GM19395 (cell line): ENCODE measurements around the gene CYTH3.
"Not testable (repeated sequence)": the region's sequence is repeated elsewhere in the genome, so short reads cannot be mapped to it uniquely, and the experiment has no call there.

Experiments used
- ATAC-seq: cut with Tn5 transposase; IDR thresholded peaks from one replicate; pipeline ENCODE4 v1.9.1; 2021; ENCODE audit warnings: mild to moderate bottlenecking, moderate library complexity; ENCODE audit not compliant: unreplicated experiment

The CYTH3 gene

DNA sequence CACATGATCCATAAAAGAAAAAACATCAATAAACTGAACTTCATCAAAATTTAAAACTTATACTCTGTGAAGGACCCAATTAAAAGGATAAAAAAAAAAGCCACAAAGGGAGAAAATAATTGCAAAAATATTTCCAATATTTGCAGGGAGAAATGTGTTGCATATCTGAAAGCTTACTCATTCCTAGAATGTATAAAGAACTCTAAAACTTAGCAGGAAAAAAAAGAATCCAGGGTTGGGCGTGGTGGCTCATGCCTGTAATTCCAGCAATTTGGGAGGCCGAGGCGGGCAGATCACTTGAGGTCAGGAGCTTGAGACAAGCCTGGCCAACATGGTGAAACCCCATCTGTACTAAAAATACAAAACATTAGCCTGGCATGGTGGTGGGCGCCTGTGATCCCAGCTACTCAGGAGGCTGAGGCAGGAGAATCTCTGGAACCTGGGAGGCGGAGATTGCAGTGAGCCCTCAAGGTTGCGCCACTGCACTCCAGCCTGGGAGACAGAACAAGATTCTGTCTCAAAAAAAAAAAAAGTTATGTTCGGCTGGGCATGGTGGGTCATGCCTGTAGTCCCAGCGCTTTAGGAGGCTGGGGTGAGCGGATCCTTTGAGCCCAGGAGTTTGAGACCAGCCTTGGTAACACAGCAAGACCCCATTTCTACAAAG lies 11.1 kb upstream of the CYTH3 start:
- ATAC-seq = not testable (repeated sequence)

DNA sequence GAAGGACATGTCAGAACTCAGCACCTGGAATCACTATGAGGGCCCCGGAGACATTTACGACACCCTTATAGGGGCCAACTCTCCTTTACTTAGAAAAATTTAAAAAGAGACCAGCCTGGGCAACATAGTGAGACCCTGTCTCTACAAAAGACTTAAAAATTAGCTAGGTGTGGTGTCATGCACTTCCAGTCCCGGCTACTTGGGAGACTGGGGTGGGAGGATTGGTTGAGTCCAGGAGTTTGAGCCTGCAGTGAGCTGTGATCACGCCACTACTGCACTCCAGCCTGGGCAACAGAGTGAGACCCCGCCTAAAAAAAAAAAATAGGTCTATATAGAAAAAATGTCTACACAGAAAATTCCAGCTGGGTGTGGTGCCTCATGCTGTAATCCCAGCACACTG lies 7.5 kb upstream of the CYTH3 start:
- ATAC-seq = no peak

DNA sequence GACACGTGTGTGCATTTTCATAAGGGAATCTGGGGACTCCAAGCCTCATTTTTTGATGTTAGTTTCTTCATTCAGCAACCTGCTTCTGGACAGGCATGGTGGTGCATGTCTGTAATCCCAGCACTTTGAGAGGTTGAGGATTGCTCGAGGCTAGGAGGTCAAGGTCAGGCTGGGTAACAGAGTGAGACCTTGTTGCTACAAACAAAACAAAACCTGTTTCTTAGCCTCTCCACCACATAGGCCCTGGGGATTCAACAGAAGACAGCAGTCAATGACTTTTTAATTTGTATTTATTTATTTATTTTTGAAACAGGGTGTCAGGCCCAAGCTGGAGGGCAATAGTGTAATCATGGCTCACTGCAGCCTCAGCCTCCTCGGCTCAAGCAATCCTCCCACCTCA lies 6.9 kb upstream of the CYTH3 start:
- ATAC-seq = no peak

DNA sequence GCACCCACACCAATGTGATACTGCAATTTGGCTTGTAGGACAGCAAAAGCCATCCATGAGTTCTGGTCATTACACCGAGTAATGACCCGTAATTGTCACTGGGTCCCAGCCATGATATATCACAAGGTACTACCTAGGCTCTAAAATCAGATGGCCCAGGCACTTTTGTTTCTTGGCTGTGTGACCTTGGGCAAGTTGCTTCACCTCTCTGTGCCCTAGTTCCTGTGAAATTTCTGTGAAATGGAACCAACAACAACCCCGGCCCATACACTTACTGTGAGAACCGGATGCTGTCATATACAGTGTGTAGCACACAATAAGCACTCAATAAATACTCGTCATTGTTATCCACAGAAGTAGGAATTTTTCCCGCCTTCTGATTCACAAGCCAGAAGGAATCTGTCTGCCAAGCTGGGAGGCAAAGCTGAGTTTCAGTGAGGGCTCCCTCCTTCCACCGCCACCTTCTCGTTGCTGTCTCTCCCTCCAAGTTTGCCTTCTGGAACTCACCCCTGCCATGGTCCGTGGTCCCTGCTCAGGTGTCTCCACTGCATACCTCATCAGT lies 6.4 kb upstream of the CYTH3 start:
- no peak for ATAC-seq

DNA sequence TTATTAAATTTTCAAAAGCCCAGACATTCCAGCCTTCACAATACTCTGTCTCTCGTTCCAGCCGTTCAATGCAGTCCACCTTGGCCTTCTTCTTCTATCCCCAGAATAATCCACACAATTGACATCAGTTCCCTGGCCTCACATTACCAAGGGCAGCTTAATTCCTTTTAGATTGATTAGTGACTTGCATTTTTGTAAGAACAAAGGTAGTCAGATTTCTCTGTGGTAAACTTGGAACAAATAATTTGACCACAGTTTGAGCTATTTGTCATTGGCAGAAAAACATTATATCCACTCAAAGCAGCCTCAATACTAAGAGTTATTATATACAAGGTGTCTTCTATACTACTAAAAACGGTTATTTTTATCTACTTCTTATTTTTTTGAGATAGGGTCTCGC lies 5.1 kb upstream of the CYTH3 start:
- no peak for ATAC-seq

DNA sequence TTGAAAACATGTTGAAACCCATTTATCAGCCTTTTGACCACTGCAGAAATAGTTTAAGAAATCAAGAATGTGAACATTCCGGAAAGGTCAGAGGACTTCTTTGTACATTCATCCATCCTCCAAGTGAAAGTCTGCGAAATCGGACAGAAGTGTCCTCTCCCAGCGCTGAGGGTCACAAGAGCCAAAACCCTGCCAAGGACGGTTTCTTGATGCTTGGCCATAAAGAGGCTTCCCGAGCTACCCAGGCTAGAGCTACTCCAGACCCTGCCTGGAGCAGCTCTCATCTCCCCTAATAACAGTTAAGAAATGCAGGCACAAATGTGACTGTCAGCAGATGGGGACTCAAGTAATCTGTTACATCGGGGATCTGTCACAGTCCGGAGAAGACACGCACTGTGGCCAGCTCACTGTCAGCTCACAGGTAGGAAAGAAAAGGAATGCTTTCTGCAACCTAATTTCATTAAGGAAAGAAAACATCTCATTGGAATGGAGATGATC lies 4.5 kb upstream of the CYTH3 start:
- ATAC-seq = no peak

DNA sequence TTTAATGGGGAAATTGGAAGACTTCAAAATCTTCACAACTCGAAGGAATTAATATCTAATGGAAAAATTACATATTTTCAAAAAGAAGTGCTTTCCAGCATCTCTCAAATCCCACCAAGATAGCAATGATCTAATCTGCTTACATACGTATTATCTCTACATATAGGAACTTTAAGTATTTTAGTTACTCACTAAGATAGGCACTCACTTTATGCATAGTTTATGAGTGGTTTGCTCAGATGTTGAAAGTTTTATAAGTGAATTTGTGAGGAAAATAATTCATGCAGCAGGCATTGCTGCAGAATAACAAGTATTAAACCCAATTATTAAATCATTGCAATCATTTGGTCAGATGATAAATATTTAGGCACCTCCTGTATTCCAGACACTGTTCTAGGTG lies 2.3 kb upstream of the CYTH3 start:
- no peak for ATAC-seq

DNA sequence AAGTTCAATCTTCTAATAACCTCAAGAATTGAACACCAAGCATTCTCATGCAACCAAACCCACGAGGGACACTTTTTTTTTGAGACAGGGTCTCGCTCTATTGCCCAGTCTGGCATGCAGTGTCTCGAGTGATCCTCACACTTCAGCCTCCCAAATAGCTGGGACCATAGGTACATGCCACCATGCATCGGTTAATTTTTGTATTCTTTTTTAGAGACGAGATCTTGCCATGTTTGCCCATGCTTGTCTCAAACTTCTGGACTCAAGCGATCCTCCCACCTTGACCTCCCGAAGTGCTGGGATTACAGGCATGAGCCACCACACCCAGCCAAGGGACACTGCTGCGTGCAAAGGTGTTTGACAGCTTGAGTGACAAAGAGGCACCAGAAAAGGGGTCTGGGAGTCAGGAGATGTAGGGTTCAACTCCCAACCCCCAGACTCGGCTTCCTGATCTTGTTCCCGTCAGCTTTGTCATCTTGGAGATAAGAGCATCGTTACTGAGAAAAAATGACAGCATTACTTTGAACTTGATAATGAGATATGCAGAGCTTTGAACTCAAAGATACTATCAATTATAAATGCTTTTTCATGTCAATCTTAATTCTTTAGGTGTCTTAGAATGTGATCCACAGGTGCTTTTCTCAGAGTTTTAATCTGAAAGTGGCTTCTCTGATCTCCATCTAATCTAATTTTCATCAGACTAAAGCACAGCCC lies 1.6 kb upstream of the CYTH3 start:
- no peak for ATAC-seq

DNA sequence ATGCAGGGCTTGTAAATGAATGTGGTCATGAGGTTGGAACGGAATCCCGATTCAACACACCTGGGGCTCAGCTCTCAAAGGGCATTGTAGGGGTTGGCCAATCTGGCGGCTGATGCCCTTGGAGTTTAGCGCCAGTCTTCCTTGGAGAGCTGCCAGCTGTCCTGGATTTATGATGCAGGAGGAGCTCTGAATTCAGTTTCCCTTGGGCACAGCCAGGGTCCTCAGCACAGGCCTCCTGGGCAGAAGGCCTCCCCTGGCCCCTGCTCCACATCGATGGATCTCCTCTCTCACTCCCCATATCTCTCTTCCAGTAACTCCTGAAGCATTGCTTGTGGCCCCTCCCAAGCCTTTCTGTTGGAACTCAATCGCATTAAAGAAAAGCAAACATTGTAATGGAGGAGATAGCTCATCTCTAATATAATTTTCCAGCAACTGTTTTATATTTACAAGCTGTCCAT lies 985 bp upstream of the CYTH3 start:
- ATAC-seq = no peak

DNA sequence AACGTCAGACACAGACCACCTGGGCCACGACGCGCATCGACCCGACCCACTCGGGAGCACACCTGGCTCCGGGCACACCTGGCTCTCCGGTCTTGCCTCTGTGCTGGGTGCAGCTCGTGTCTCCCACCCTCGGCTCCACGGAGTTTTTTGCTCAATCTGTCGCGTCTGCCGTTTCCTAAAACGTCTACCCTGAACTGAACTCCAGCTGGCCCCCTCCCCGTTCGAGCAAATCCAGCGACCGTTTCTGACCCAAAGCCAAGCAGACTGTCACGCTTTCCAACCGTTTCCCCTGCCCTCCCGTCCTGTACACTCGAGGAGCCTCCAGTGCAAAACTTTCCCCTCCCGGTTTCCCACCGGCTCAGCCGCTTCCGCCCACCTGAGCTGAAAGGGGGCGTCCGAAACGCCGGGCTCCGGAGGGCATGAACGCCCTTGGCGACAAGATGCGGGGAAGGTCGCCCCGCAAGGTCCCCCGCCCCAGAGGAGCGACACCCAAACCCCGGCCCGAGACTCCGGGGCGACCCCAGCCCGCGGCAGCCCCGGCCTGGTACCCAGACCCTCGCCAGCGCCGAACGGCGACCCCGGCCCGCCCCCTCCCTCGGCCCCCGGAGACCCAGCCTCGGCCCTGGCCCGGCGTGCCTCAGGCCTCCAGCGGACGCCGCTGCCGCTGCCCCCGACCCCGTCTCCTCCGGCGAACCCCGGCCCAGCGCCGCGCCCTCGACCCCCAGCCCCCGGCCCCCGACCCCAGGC lies 557 bp downstream of the CYTH3 start:
- peak; percentile 31 for ATAC-seq

DNA sequence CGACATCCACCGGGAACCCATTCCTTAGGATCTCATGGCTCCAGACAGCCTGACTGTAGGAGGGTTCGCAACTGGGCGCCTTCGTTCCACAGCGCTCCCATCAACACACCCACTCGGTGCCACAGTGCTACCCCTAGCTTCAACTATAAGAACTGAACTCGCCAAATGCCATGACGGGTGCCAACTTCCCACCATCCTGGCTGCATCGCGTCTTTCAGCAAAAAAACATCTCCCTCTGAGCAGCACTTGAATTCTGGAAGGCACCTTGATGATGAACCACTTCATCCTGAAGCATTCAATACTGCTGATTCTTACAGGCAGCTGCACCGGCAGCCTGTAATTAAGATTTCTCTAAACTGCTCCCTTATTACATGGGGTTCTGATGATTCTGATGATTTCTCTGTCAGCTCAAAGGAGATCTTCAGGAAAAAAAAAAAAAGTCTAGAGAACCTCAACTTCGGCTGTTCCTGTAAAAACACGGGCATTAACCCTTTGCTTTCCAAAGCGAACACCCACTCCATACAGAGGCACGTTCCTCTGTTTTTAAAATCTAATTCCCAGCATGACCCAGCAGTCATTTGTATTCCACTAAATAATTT lies 1.3 kb downstream of the CYTH3 start:
- no peak for ATAC-seq

DNA sequence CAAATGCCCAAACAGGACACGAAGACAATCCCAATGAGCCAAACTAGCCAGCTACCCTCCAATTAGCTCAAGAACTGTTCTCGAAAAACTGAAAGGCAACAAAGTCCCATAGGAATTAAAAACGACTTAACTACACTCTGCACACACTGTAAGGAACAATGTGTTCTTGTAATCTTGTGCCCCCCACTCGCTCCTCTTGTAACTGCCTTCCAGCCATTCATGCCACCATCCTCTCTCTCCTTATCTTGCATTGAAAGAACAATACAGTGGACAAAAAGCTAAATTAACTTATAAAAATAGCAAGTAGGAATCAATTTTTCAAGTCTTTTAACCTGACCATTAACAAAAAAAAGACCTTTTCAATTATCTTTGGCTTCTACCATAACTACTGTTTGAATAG lies 2.9 kb downstream of the CYTH3 start:
- ATAC-seq = no peak

DNA sequence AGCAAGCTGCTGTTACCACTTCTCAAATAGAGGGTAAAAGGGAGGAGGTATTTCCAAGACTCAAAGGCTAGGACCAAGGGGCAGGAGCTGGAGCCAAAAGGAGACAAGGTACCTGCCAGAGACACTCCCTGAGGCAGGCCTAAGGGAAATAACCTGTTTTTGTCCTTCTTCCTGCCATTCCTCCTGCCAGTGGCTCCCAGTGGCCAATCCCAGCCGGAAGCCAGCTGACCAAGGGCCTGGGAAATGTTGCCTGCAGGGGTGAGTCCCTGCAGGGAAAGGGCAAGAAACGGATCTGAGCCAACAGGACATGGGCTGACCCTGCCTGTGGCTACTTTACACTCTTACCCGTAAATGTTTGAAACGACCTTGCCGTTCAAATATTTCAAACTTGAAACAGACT lies 3.5 kb downstream of the CYTH3 start:
- no peak for ATAC-seq

DNA sequence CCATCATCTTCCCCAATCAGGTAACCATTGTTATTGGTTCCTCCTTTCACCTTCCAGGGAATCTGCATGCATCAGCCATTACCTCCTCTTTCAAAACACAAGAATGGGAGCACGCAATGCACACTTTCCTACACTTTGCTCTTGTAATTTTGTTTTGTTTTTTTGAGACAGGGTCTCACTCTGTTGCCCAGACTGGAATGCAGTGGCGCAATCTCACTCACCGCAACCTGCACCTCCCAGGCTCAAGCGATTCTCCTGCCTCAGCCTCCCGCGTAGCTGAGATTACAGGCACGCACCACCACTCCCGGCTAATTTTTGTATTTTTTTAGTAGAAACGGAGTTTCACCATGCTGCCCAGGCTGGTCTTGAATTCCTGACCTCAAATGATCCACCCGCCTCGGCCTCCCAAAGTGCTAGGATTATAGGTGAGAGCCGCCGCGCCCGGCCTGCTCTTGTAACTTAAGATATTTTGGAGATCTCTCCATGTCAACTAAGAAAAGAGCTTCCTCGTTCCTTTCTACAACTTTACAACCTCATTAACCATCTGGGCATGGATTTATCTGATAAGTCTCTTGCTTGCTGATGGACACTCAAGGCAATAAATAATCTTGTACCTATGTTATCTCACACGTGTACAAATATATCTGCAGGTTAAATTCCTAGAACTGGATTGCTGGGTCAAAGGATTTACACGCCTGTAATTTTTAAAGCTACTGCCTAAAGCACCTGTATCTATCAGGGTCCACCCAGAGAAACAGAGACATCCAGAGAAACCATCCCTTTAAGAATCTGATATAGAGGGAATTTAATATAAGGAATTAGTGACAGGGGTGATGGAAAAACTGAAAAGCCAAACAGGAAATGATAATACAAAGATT lies 4.2 kb downstream of the CYTH3 start:
- ATAC-seq = no peak

DNA sequence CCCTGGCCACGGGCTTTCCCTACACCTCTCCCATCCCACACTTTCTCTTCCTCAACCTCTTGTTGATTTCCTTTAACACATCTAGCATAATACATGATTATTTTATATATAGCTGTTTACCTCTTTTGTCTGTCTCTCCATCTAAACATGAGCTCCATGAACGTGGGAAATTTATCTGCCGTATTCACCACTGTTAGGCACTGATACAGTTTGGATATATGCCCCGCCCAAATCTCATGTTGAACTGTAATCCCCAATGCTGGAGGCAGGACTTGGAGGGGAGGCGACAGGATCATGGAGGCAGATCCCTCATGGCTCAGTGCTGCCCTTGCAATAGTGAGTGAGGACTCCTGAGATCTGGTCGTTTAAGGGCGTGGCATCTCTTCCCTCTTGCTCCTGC lies 5.7 kb downstream of the CYTH3 start:
- no peak for ATAC-seq

DNA sequence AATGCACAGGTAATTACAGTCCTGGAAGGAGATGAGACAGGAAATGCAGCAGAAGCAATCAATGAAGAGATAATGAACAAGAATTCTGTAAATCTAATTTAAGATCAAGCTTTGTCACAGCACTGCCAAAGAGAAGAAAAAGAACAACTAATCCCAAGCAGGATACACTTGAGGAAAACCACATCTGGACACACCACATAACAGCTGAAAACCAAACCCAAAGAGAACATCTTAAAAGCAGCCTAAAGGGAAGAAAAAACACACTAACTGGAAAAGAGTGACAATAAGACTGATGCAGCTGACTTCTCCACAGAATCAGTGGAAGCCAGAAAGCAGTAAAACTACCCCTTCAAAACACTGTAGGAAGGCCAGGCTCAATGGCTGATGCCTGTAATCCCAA lies 10.2 kb downstream of the CYTH3 start:
- no peak for ATAC-seq

DNA sequence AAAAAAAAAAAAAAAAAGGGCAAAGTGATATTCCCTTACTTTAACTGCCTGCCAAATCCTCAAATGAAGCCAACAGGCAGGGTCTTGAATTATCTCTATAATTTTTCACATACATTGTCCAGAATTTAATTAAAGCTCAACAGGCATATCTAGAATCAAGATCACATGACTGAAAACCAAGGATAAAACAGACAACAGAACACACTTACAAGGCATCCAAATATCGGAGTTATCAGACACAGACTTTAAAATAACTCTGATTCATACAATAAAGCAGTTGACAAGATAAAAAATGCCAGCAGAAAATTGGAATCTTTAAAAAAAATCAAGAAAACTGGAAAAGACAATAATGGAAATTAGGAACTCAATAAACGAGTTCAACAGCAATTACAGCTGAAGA lies 10.7 kb downstream of the CYTH3 start:
- no peak for ATAC-seq

DNA sequence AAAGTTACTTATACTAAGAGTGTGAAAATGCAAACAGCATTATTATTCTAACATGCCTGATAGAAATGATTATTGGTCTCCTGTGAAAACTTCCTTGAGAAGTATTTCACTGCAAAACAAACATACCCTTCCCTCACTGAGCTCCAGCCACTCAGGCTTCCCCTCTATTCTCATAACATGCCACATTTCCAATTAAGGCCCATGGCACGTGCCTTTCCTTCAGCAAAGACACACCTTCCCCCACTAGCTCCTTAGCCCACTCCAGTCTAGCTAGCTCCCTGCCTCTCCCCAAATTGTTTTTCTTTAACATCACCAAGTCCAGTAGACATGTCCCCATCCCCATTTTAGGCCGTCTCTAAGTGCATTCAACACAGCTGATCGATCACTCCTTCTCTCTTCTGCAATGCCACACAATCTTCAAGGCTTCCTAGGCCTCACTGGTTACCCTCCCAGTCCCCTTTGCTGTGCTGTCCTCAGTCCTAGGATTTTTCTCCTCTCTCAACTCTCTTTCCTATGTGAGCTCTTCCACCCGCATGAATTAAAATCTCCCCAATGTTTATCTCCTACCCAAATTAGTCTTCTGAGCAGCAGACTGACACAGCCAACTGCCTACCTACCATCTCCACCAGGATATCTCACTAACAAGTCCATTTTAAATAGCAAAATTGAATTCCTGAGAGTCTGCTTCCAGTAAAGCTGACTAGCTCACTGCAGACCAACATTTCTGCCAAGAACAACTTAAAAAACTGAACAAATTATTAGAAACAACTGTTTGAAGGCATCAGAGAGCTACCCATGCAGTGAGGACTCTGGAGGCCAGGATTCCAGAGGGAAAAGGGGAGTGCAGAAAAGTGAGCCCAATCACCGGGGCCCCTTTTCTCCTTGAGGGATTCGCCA lies 11.9 kb downstream of the CYTH3 start:
- no peak for ATAC-seq

DNA sequence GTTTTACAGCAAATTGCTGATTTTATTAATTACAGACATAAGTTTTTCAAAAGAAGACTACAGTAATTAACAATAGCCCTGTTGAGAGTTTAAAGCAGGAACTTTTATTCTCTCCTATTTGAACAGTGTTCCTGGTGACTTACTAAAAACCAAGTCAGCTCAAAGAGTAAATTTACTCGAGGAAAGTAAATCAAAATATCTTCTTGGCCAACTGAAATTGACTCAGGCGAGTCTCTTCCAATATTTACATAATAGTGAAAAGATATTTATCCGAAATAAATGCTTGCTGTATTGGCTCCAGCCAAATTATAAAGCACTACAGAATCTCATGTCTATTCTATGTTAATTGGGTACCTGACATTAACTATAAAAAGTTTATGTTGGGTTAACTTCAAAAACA lies 13.2 kb downstream of the CYTH3 start:
- no peak for ATAC-seq
